HepG2 (cell line): Measurements from ENCODE around the gene AKR1C2. TPM values are rescaled to one million over a fixed set of nuclear protein-coding genes. Genes with fewer than 3 reads are reported as not detected.
A peak's percentile ranks its signal among the peaks of the same experiment; 100 is the strongest.

ENCODE experiments used
- CENPT ChIP-seq: sonication (generic); formaldehyde crosslinking; IDR thresholded peaks from 2 replicates; pipeline ENCODE4 v1.8.0; 2022; ENCODE audit warnings: low read depth, mild to moderate bottlenecking, moderate library complexity, missing genetic modification reagents
- CHD4 ChIP-seq: fragments of 200-600 bp; sonication (generic); IDR thresholded peaks from 2 replicates; pipeline ENCODE4 v1.7.0; 2017; ENCODE audit warnings: mild to moderate bottlenecking, low read length, borderline replicate concordance
- KMT2B ChIP-seq: IDR thresholded peaks from 2 replicates; pipeline ENCODE4 v1.6.1; 2016; ENCODE audit warnings: missing genetic modification reagents, missing compliant biosample characterization
- MEIS1 ChIP-seq: sonication (generic); formaldehyde crosslinking; IDR thresholded peaks from 2 replicates; pipeline ENCODE4 v1.9.0; 2021; ENCODE audit warnings: mild to moderate bottlenecking, missing genetic modification reagents, moderate library complexity, borderline replicate concordance
- POLR2AphosphoS5 ChIP-seq: IDR thresholded peaks from 2 replicates; pipeline ENCODE4 v1.6.1; 2012; ENCODE audit warnings: low read depth, low read length
- PRMT3 ChIP-seq: sonication (generic); formaldehyde crosslinking; IDR thresholded peaks from 2 replicates; pipeline ENCODE4 v1.8.1; 2022; ENCODE audit warnings: low read depth, mild to moderate bottlenecking, moderate library complexity, missing genetic modification reagents, borderline replicate concordance
- ZBTB1 ChIP-seq: sonication (generic); formaldehyde crosslinking; IDR thresholded peaks from 2 replicates; pipeline ENCODE4 v1.4.0; 2020; ENCODE audit warnings: missing genetic modification reagents, borderline replicate concordance
- ZKSCAN8 ChIP-seq: IDR thresholded peaks from 2 replicates; pipeline ENCODE4 v1.6.1; 2016; ENCODE audit warnings: borderline replicate concordance, missing genetic modification reagents, missing compliant biosample characterization
- ZNF282 ChIP-seq: fragments of 450-650 bp; IDR thresholded peaks from 2 replicates; pipeline ENCODE4 v1.6.1; 2018; ENCODE audit not compliant: partially characterized antibody
- ZNF382 ChIP-seq: sonication (generic); formaldehyde crosslinking; IDR thresholded peaks from 2 replicates; pipeline ENCODE4 v1.5.0; 2020; ENCODE audit warnings: missing genetic modification reagents, mild to moderate bottlenecking, borderline replicate concordance
- ZNF383 ChIP-seq: sonication (generic); formaldehyde crosslinking; IDR thresholded peaks from 2 replicates; pipeline ENCODE4 v1.4.0; 2020; ENCODE audit warnings: missing genetic modification reagents, mild to moderate bottlenecking, borderline replicate concordance
- ZNF496 ChIP-seq: sonication (generic); formaldehyde crosslinking; IDR thresholded peaks from 2 replicates; pipeline ENCODE4 v1.8.1; 2023; ENCODE audit warnings: mild to moderate bottlenecking, moderate library complexity, missing genetic modification reagents; ENCODE audit not compliant: insufficient replicate concordance
- ZNF557 ChIP-seq: sonication (generic); formaldehyde crosslinking; IDR thresholded peaks from 2 replicates; pipeline ENCODE4 v1.4.0; 2020; ENCODE audit warnings: missing genetic modification reagents
- ZNF713 ChIP-seq: sonication (generic); formaldehyde crosslinking; IDR thresholded peaks from 2 replicates; pipeline ENCODE4 v1.4.0; 2020; ENCODE audit warnings: mild to moderate bottlenecking, missing genetic modification reagents
- ZNF782 ChIP-seq: sonication (generic); formaldehyde crosslinking; IDR thresholded peaks from 2 replicates; pipeline ENCODE4 v1.4.0; 2020; ENCODE audit warnings: missing genetic modification reagents, mild to moderate bottlenecking, borderline replicate concordance
- polyA plus RNA-seq, 8 experiments: library from polyadenylated mRNA; depleted of rRNA in 3 of 8; stranded (reverse) in 7 of 8; unstranded in 1 of 8; fragments of >200 nt; fragmentation: Illumina TruSeq in 4 of 8; extraction: Trizol in 4 of 8; gene quantifications; 2 replicates each; pipeline versions ENCODE4 v1.2.1 to v1.2.3, GENCODE V29; 2011 to 2016; ENCODE audit warnings: low read depth in 4 of 8, missing spikeins in 1 of 8, mixed read lengths in 1 of 8; ENCODE audit not compliant: insufficient read depth in 1 of 8
- total RNA-seq, 5 experiments: library from RNA; depleted of rRNA; stranded (reverse); fragments of >200 nt; fragmentation: Illumina TruSeq; extraction: Trizol; gene quantifications; 2 replicates each; pipeline ENCODE4 v1.2.3, GENCODE V29; 2016; ENCODE audit warnings: low read depth in 1 of 5
- TF ChIP-seq, protein P1 (sequence below): sonication (generic); formaldehyde crosslinking; IDR thresholded peaks from 2 replicates; pipeline ENCODE4 v1.5.1; 2020; ENCODE audit warnings: missing genetic modification reagents, mild to moderate bottlenecking, borderline replicate concordance
- TF ChIP-seq, protein P2 (sequence below): sonication (generic); formaldehyde crosslinking; IDR thresholded peaks from 2 replicates; pipeline ENCODE4 v1.4.0; 2020; ENCODE audit warnings: missing genetic modification reagents
- TF ChIP-seq, protein P3 (sequence below): sonication (generic); formaldehyde crosslinking; IDR thresholded peaks from 2 replicates; pipeline ENCODE4 v1.5.0; 2020; ENCODE audit warnings: missing genetic modification reagents
- TF ChIP-seq, protein P4 (sequence below): sonication (generic); formaldehyde crosslinking; IDR thresholded peaks from 2 replicates; pipeline ENCODE4 v1.5.0; 2020; ENCODE audit warnings: mild to moderate bottlenecking, missing genetic modification reagents

AKR1C2 gene
- total and polyA plus RNA-seq, 2 of the 13 experiments (the other 11 are each of a cell fraction or from before 2014, with no cell fraction given): 140 to 900 TPM

DNA sequence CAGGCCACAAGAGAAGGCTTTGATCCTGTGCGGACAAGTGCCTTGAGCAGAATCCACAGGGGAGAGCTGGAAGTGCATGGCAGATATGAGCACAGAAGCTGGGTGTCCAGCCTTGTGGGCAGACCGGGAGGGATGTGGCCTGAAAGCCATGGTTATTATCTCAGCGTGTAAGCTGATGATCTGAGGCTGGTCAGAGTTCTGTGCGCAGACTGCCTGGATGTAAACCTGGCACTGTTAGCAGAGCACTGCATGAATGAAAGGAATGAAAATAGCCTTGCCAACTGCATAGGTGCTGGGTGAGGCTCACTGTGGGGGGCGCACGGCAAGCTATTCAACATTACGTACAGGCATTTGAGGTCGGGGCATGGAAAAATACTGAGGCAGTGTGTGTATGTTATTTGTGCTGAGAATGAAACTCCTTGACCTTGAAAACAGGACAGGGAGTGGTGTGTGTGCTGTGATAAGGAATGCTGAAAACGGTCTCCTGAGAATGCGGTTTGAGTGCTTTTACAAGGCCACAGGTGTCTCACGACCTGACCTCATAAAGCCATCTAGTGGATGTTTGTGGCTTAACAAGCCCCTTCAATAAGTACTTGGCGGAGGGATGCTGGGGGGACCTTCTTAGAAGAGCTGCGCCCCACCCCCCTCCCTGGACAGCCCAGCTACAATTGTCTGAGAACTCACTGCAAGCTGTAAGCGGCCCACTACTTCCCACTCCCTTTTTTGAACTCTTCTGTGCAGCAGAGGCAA lies 21.8 kb downstream of the AKR1C2 start (continued):
- TF ChIP-seq, protein P1, sequence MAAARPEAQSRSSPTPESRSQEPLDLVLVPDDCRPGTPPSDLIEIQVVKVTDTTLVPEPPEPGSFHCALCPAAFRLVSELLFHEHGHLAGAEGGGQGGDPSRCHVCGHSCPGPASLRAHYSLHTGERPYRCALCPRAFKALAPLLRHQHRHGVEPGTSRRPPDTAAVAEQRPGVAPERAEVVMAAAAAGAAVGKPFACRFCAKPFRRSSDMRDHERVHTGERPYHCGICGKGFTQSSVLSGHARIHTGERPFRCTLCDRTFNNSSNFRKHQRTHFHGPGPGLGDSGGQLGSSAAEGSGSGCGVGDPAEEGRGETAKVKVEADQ (CRISPR knock-in tag): no peak
- TF ChIP-seq ZNF782 (CRISPR knock-in tag): 0 out of 2 replicates have a peak, but pooled peaks have one; percentile 63
- no peak for TF ChIP-seq PRMT3
- TF ChIP-seq ZNF557 (CRISPR knock-in tag): 0 out of 2 replicates have a peak, but pooled peaks have one; percentile 47
- no peak for TF ChIP-seq ZNF282
- no peak for TF ChIP-seq ZNF713
- no peak for TF ChIP-seq CHD4
- no peak for TF ChIP-seq ZBTB1
- no peak for TF ChIP-seq ZKSCAN8 (CRISPR knock-in tag)
- no peak for TF ChIP-seq CENPT (CRISPR knock-in tag)
- TF ChIP-seq MEIS1 (CRISPR knock-in tag): no peak
- no peak for TF ChIP-seq ZNF383 (CRISPR knock-in tag)
- TF ChIP-seq POLR2AphosphoS5: peak; percentile 81
- TF ChIP-seq, protein P2, sequence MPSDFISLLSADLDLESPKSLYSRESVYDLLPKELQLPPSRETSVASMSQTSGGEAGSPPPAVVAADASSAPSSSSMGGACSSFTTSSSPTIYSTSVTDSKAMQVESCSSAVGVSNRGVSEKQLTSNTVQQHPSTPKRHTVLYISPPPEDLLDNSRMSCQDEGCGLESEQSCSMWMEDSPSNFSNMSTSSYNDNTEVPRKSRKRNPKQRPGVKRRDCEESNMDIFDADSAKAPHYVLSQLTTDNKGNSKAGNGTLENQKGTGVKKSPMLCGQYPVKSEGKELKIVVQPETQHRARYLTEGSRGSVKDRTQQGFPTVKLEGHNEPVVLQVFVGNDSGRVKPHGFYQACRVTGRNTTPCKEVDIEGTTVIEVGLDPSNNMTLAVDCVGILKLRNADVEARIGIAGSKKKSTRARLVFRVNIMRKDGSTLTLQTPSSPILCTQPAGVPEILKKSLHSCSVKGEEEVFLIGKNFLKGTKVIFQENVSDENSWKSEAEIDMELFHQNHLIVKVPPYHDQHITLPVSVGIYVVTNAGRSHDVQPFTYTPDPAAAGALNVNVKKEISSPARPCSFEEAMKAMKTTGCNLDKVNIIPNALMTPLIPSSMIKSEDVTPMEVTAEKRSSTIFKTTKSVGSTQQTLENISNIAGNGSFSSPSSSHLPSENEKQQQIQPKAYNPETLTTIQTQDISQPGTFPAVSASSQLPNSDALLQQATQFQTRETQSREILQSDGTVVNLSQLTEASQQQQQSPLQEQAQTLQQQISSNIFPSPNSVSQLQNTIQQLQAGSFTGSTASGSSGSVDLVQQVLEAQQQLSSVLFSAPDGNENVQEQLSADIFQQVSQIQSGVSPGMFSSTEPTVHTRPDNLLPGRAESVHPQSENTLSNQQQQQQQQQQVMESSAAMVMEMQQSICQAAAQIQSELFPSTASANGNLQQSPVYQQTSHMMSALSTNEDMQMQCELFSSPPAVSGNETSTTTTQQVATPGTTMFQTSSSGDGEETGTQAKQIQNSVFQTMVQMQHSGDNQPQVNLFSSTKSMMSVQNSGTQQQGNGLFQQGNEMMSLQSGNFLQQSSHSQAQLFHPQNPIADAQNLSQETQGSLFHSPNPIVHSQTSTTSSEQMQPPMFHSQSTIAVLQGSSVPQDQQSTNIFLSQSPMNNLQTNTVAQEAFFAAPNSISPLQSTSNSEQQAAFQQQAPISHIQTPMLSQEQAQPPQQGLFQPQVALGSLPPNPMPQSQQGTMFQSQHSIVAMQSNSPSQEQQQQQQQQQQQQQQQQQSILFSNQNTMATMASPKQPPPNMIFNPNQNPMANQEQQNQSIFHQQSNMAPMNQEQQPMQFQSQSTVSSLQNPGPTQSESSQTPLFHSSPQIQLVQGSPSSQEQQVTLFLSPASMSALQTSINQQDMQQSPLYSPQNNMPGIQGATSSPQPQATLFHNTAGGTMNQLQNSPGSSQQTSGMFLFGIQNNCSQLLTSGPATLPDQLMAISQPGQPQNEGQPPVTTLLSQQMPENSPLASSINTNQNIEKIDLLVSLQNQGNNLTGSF (CRISPR knock-in tag): 0 out of 2 replicates have a peak, but pooled peaks have one; percentile 70
- TF ChIP-seq, protein P3, sequence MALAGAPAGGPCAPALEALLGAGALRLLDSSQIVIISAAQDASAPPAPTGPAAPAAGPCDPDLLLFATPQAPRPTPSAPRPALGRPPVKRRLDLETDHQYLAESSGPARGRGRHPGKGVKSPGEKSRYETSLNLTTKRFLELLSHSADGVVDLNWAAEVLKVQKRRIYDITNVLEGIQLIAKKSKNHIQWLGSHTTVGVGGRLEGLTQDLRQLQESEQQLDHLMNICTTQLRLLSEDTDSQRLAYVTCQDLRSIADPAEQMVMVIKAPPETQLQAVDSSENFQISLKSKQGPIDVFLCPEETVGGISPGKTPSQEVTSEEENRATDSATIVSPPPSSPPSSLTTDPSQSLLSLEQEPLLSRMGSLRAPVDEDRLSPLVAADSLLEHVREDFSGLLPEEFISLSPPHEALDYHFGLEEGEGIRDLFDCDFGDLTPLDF (CRISPR knock-in tag): peak; percentile 49; the same call in 1 of the 2 replicates
- TF ChIP-seq, protein P4, sequence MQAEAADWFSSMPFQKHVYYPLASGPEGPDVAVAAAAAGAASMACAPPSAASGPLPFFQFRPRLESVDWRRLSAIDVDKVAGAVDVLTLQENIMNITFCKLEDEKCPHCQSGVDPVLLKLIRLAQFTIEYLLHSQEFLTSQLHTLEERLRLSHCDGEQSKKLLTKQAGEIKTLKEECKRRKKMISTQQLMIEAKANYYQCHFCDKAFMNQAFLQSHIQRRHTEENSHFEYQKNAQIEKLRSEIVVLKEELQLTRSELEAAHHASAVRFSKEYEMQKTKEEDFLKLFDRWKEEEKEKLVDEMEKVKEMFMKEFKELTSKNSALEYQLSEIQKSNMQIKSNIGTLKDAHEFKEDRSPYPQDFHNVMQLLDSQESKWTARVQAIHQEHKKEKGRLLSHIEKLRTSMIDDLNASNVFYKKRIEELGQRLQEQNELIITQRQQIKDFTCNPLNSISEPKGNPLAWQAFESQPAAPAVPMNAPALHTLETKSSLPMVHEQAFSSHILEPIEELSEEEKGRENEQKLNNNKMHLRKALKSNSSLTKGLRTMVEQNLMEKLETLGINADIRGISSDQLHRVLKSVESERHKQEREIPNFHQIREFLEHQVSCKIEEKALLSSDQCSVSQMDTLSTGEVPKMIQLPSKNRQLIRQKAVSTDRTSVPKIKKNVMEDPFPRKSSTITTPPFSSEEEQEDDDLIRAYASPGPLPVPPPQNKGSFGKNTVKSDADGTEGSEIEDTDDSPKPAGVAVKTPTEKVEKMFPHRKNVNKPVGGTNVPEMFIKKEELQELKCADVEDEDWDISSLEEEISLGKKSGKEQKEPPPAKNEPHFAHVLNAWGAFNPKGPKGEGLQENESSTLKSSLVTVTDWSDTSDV (CRISPR knock-in tag): no peak
- 0 out of 2 replicates have a peak, but pooled peaks have one; percentile 50 for TF ChIP-seq KMT2B (CRISPR knock-in tag)
- no peak for TF ChIP-seq ZNF382 (CRISPR knock-in tag)
- no peak for TF ChIP-seq ZNF496
